HG03045 (cell line): ENCODE results near the gene MMEL1.
"Not testable (repeated sequence)": the region's sequence is repeated elsewhere in the genome, so short reads cannot be mapped to it uniquely, and the experiment has no call there.

Source experiments
- ATAC-seq: cut with Tn5 transposase; IDR thresholded peaks from one replicate; pipeline ENCODE4 v1.9.1; 2021; ENCODE audit warnings: mild to moderate bottlenecking, moderate library complexity; ENCODE audit not compliant: unreplicated experiment

The MMEL1 gene

GRCh38 chr1:2580691-2581090, 52.1 kb downstream of the MMEL1 start:
- no peak for ATAC-seq

- ATAC-seq = no peak
Measured at GRCh38 chr1:2578758-2579118, 54.1 kb downstream of the MMEL1 start.

- peak; percentile 51 for ATAC-seq
Measured at GRCh38 chr1:2577565-2578075, 55.2 kb downstream of the MMEL1 start.

- ATAC-seq = no peak
Measured at GRCh38 chr1:2575801-2576663, 56.8 kb downstream of the MMEL1 start.

GRCh38 chr1:2574350-2574749, 58.5 kb downstream of the MMEL1 start:
- ATAC-seq = no peak

GRCh38 chr1:2573250-2573920, 59.4 kb downstream of the MMEL1 start:
- no peak for ATAC-seq

- ATAC-seq = no peak
Measured at GRCh38 chr1:2571348-2571747, 61.5 kb downstream of the MMEL1 start.

GRCh38 chr1:2570332-2570731, 62.5 kb downstream of the MMEL1 start:
- ATAC-seq = no peak

GRCh38 chr1:2569703-2570102, 63.1 kb downstream of the MMEL1 start:
- not testable (repeated sequence) for ATAC-seq

GRCh38 chr1:2569060-2569459, 63.8 kb downstream of the MMEL1 start:
- ATAC-seq = no peak

- not testable (repeated sequence) for ATAC-seq
Measured at GRCh38 chr1:2568187-2568816, 64.5 kb downstream of the MMEL1 start.

- no peak for ATAC-seq
Measured at GRCh38 chr1:2567083-2567679, 65.6 kb downstream of the MMEL1 start.

- no peak for ATAC-seq
Measured at GRCh38 chr1:2566101-2567045, 66.4 kb downstream of the MMEL1 start.

GRCh38 chr1:2564815-2565374, 67.9 kb downstream of the MMEL1 start:
- ATAC-seq = no peak

- no peak for ATAC-seq
Measured at GRCh38 chr1:2564006-2564814, 68.6 kb downstream of the MMEL1 start.

GRCh38 chr1:2563205-2563604, 69.6 kb downstream of the MMEL1 start:
- ATAC-seq = no peak

GRCh38 chr1:2561898-2562895, 70.6 kb downstream of the MMEL1 start:
- ATAC-seq = no peak

GRCh38 chr1:2561446-2561845, 71.4 kb downstream of the MMEL1 start:
- no peak for ATAC-seq
